Common myeloid progenitor, CD34-positive (primary cell): Measurements from ENCODE around the gene CFAP54.

Experiments
- CTCF ChIA-PET: fragments of 350-600 bp; sonication (Branson Sonifier 250); formaldehyde crosslinking; loops from one replicate; lab custom pipeline; 2021; ENCODE audit warnings: antibody characterized with exemption; lab: Charles Lee
- POLR2A ChIA-PET: fragments of 350-600 bp; sonication (Branson Sonifier 250); formaldehyde crosslinking; loops from one replicate; lab custom pipeline; 2021; ENCODE audit warnings: antibody characterized with exemption; lab: Charles Lee
- DNase-seq, 3 donors: peaks; one replicate each; pipeline versions ENCODE4 v3.0.0 to v3.0.0-alpha.2; 2013
- H3K27ac ChIP-seq, 2 experiments: 1 replicate in 1 of 2; 2 replicates in 1 of 2; pipeline ENCODE4 v1.7.0; 2013; ENCODE audit warnings: inconsistent platforms in 2 of 2, low read length in 2 of 2, mild to moderate bottlenecking in 2 of 2, low read depth in 1 of 2, moderate library complexity in 1 of 2; ENCODE audit not compliant: severe bottlenecking in 2 of 2, insufficient read depth in 1 of 2, poor library complexity in 1 of 2
- H3K27me3 ChIP-seq, 5 experiments: replicated peaks in 2 of 5; 1 replicate in 3 of 5; 2 replicates in 2 of 5; pipeline versions ENCODE4 v1.6.1 to v1.7.0; 2013; ENCODE audit warnings: low read length in 4 of 5, mild to moderate bottlenecking in 2 of 5, moderate library complexity in 2 of 5, inconsistent platforms in 1 of 5; ENCODE audit not compliant: insufficient read depth in 5 of 5, control insufficient read depth in 4 of 5
- H3K36me3 ChIP-seq, 4 experiments: 1 replicate in 2 of 4; 2 replicates in 2 of 4; pipeline versions ENCODE4 v1.6.1 to v1.7.0; 2013; ENCODE audit warnings: low read length in 3 of 4, control low read depth in 1 of 4, mild to moderate bottlenecking in 1 of 4; ENCODE audit not compliant: control insufficient read depth in 4 of 4, insufficient read depth in 4 of 4
- H3K4me1 ChIP-seq, 4 experiments: 1 replicate in 3 of 4; 2 replicates in 1 of 4; pipeline versions ENCODE4 v1.6.1 to v1.7.1; 2013; ENCODE audit warnings: low read length in 3 of 4, mild to moderate bottlenecking in 3 of 4, control low read depth in 1 of 4, inconsistent platforms in 1 of 4, moderate library complexity in 1 of 4; ENCODE audit not compliant: control insufficient read depth in 4 of 4, insufficient read depth in 4 of 4; ENCODE audit errors: control extremely low read depth in 1 of 4
- H3K4me3 ChIP-seq, 7 experiments: 1 replicate in 4 of 7; 2 replicates in 3 of 7; pipeline versions ENCODE4 v1.5.1 to v1.7.0; 2013; ENCODE audit warnings: mild to moderate bottlenecking in 7 of 7, low read length in 6 of 7, moderate library complexity in 6 of 7, inconsistent platforms in 2 of 7, low read depth in 2 of 7, control low read depth in 1 of 7; ENCODE audit not compliant: insufficient read depth in 4 of 7, control insufficient read depth in 1 of 7; ENCODE audit errors: extremely low read depth in 1 of 7
- H3K9me3 ChIP-seq, 5 experiments: 1 replicate in 4 of 5; 2 replicates in 1 of 5; pipeline versions ENCODE4 v1.6.1 to v1.7.1; 2013; ENCODE audit warnings: low read length in 4 of 5, mild to moderate bottlenecking in 2 of 5, inconsistent platforms in 1 of 5, low read depth in 1 of 5, moderate library complexity in 1 of 5; ENCODE audit not compliant: control insufficient read depth in 4 of 5, insufficient read depth in 2 of 5; ENCODE audit errors: control extremely low read depth in 1 of 5
- WGBS: methylation state at CpG from one replicate; pipeline ENCODE4 v1.1.5; 2013; ENCODE audit not compliant: insufficient coverage; 5-methylcytosine and 5-hydroxymethylcytosine counted together

Gene CFAP54

DNA sequence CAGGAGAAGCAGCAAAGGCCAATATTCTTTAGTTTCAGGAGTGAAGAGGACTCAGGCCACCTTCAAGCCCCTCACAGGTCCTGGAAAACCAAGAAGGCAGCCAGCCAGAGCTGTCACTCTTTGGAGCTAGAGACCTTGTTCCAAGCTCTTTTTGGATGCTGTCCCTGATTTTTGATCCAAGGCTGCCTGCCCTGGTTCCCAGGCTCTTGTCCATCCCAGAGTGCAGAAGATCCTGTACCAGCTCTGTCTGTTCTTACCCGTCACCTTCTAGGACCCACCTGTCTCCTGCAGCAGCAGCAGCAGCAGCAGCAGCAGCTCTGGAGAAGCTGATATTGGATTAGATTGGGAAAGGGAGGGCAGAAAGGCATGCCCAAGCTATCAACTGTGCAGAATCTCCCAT lies 260.6 kb downstream of the CFAP54 start:
- peaks cover 0 to 2% (median 0%) of the 10 kb centered on the region in 5 experiments for H3K27me3 ChIP-seq
- no peak overlapping the region for H3K4me3 ChIP-seq
- no peak for DNase-seq
- no peaks in the 10 kb centered on the region for H3K4me1 ChIP-seq
- no CpG with 5 or more reads among the region's 1 CpG for WGBS
- no peak overlapping the region for H3K27ac ChIP-seq
- H3K9me3 ChIP-seq: peaks cover 0 to 3% (median 0%) of the 10 kb centered on the region in 5 experiments
- ChIA-PET POLR2A (no interaction called here), CTCF (interaction anchor here (0.6 kb wide), 1 partner anchor 1313 kb away, joined by 3 read pairs; no protein-coding TSS in a partner anchor)
- H3K36me3 ChIP-seq: no peaks in the 10 kb centered on the region

DNA sequence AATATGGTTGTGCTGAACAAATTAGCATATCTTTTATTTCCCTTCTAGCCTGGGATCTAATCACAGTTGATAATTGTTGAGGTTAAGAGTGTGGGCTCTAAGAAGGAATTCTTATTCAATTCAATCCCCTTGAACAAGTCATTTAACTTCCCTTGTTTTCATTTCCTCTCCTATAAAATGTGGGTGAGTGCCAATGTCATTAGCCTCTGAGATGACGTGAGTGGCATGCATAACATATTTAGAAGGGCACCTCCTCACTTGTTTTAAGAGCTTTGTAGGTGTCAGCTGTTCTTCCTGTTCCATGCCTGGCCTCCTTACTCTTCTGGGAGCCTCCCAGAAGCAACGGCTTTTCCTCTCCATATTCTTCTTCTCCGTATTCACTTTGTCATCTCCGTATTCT lies 262.2 kb downstream of the CFAP54 start:
- ChIA-PET CTCF (no interaction called here), POLR2A (no interaction called here)
- H3K27ac ChIP-seq: no peak overlapping the region
- 89% methylated on average over 1 of the region's 4 CpGs for WGBS
- no peaks in the 10 kb centered on the region for H3K4me1 ChIP-seq
- H3K27me3 ChIP-seq: peaks cover 0 to 3% (median 0%) of the 10 kb centered on the region in 5 experiments
- no peak overlapping the region for H3K4me3 ChIP-seq
- peaks cover 0 to 3% (median 0%) of the 10 kb centered on the region in 5 experiments for H3K9me3 ChIP-seq
- H3K36me3 ChIP-seq: no peaks in the 10 kb centered on the region
- DNase-seq: no peak

DNA sequence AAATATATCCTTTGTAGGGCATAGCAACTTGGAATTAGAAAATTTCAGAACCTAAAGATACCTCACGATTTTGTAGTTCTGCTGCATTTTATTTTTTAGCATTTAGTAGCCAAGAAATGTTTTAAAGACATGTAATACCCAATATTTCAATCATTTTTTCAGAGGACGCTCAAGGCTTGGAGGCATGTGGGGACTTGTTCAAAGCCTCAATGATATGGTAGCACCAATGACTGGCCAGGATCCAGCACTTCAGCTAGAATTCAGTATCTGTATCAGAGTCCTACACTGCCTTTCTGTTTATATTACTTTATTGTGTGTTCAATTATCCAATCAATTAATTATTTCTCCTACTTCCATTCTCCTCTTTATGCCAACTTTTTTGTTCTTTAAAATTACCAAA lies 262.8 kb downstream of the CFAP54 start:
- POLR2A ChIA-PET: no interaction called here
- DNase-seq: no peak
- 50% methylated on average over 1 of the region's 2 CpGs for whole genome bisulfite sequencing

DNA sequence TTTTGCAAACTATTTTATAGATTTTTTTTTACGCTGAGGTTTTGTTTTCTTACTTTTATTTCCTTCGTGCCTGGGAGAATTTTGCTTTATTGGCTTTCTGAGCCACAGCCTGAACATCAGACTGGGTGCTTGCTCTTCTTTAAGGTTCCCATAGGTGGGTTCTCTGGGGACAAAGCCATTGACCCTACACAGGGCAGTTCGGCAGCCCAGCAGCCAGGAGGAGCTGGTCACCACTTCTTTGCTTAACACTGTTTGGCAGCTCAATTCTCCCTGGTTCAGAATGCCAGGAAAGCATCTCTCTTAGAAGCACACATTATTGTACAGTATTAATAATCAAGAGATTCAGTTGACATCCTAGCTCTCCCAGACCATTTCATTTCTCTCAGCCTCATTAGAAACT lies 276.9 kb downstream of the CFAP54 start:
- H3K27me3 ChIP-seq: no peaks in the 10 kb centered on the region
- H3K9me3 ChIP-seq: no peaks in the 10 kb centered on the region
- no peak for DNase-seq
- H3K27ac ChIP-seq: no peak overlapping the region
- CTCF ChIA-PET: no interaction called here
- H3K4me1 ChIP-seq: no peaks in the 10 kb centered on the region
- H3K36me3 ChIP-seq: no peaks in the 10 kb centered on the region
- POLR2A ChIA-PET: no interaction called here
- no peak overlapping the region for H3K4me3 ChIP-seq
- WGBS: 87% methylated on average over 3 of the region's 3 CpGs

More for the DNA sequence above, 262.8 kb downstream of the CFAP54 start:
- no peaks in the 10 kb centered on the region for H3K4me1 ChIP-seq
- no peaks in the 10 kb centered on the region for H3K36me3 ChIP-seq
- no peak overlapping the region for H3K4me3 ChIP-seq
- peaks cover 0 to 3% (median 0%) of the 10 kb centered on the region in 5 experiments for H3K9me3 ChIP-seq
- H3K27me3 ChIP-seq: peaks cover 0 to 4% (median 0%) of the 10 kb centered on the region in 5 experiments
- CTCF ChIA-PET: no interaction called here
- H3K27ac ChIP-seq: no peak overlapping the region

GRCh38 chr12:96769400-96769799 lies 280.0 kb downstream of the CFAP54 start:
- H3K9me3 ChIP-seq: no peaks in the 10 kb centered on the region

GRCh38 chr12:96770219-96771102 lies 281.1 kb downstream of the CFAP54 start:
- H3K9me3 ChIP-seq: no peaks in the 10 kb centered on the region
- ChIA-PET CTCF (no interaction called here), POLR2A (no interaction called here)
- no peak overlapping the region for H3K27ac ChIP-seq
- H3K4me1 ChIP-seq: no peaks in the 10 kb centered on the region
- no peaks in the 10 kb centered on the region for H3K27me3 ChIP-seq
- WGBS: 100% methylated on average over 2 of the region's 3 CpGs
- no peak for DNase-seq
- no peaks in the 10 kb centered on the region for H3K36me3 ChIP-seq
- H3K4me3 ChIP-seq: no peak overlapping the region

More at GRCh38 chr12:96769400-96769799, 280.0 kb downstream of the CFAP54 start:
- H3K4me1 ChIP-seq: no peaks in the 10 kb centered on the region
- H3K36me3 ChIP-seq: no peaks in the 10 kb centered on the region
- no peak overlapping the region for H3K27ac ChIP-seq
- H3K4me3 ChIP-seq: no peak overlapping the region
- 97% methylated on average over 7 of the region's 7 CpGs for WGBS
- POLR2A ChIA-PET: no interaction called here
- CTCF ChIA-PET: no interaction called here
- no peaks in the 10 kb centered on the region for H3K27me3 ChIP-seq
- DNase-seq: no peak

DNA sequence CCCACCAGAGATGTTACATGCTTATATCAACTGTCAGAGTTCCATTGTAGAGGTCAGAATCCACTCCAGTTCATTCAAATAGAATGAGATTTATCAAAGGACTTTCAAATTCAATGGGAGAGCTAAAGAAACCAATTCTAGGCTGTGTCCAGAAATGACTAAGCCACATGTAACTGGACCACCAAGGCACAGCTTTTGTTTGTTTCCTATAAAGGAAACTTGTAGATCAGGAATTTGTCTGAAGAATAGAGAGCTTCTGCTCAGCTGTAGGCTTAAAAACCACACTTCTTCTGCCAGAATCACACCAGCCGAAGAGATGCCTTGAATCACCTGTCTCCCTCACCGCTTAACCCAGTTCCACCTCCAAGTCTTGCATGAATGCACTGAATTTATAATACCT lies 283.7 kb downstream of the CFAP54 start:
- POLR2A ChIA-PET: no interaction called here
- CTCF ChIA-PET: no interaction called here
- no CpG with 5 or more reads among the region's 2 CpGs for WGBS

More for the DNA sequence above, 283.7 kb downstream of the CFAP54 start:
- no peak for DNase-seq
- H3K4me1 ChIP-seq: no peaks in the 10 kb centered on the region
- no peak overlapping the region for H3K27ac ChIP-seq
- H3K27me3 ChIP-seq: no peaks in the 10 kb centered on the region
- H3K36me3 ChIP-seq: no peaks in the 10 kb centered on the region
- no peaks in the 10 kb centered on the region for H3K9me3 ChIP-seq
- H3K4me3 ChIP-seq: no peak overlapping the region
